IMR-90 (cell line): ENCODE data around the gene C1orf105.

Experiments
- CTCF ChIP-seq: conservative IDR thresholded peaks from 2 replicates; pipeline ENCODE4 v1.5.1; 2012; ENCODE audit warnings: mild to moderate bottlenecking, low read depth, low read length, improper control_type of control experiment
- POLR2A ChIP-seq: IDR thresholded peaks from 2 replicates; pipeline ENCODE4 v1.6.1; 2012; ENCODE audit warnings: mild to moderate bottlenecking, low read depth, low read length
- RAD21 ChIP-seq: IDR thresholded peaks from 2 replicates; pipeline ENCODE4 v1.6.1; 2012; ENCODE audit warnings: low read length, improper control_type of control experiment
- RCOR1 ChIP-seq: IDR thresholded peaks from 2 replicates; pipeline ENCODE4 v1.6.1; 2012; ENCODE audit warnings: mild to moderate bottlenecking, low read length, improper control_type of control experiment; ENCODE audit not compliant: insufficient replicate concordance
- SMC3 ChIP-seq: fragments of 150-350 bp; IDR thresholded peaks from 2 replicates; pipeline ENCODE4 v1.6.1; 2016; ENCODE audit warnings: low read depth, mild to moderate bottlenecking, antibody characterized with exemption, low read length, moderate library complexity
- USF2 ChIP-seq: fragments of 150-350 bp; IDR thresholded peaks from 2 replicates; pipeline ENCODE4 v1.6.1; 2017; ENCODE audit warnings: mild to moderate bottlenecking, antibody characterized with exemption, low read length, low read depth

- TF ChIP-seq RCOR1 (no peak), CTCF (no peak), USF2 (no peak), POLR2A (no peak), RAD21 (no peak), SMC3 (no peak)
These were observed 9.6 kb downstream of the C1orf105 start for GRCh38 chr1:172430128-172430454.
